AG09319 (cell line): Measurements from ENCODE around the gene ARL4D.
A peak's percentile ranks its signal among the peaks of the same experiment; 100 is the strongest.

Experiments used
- DNase-seq: peaks from one replicate; pipeline ENCODE4 v3.0.0-alpha.2; 2010; ENCODE audit warnings: low read depth; ENCODE audit errors: extremely low read depth
- CTCF ChIP-seq: IDR thresholded peaks from 2 replicates; pipeline ENCODE4 v1.5.1; 2011; ENCODE audit warnings: low read depth, mild to moderate bottlenecking, inconsistent platforms, low read length, moderate library complexity

ARL4D gene

GRCh38 chr17:43354371-43354770 is 44.4 kb upstream of the ARL4D start:
- TF ChIP-seq CTCF = no peak
- DNase-seq = no peak

- no peak for DNase-seq
- no peak for TF ChIP-seq CTCF
These were observed 42.3 kb upstream of the ARL4D start for GRCh38 chr17:43356450-43356849.

- TF ChIP-seq CTCF = no peak
- peak; percentile 74 for DNase-seq
These were observed 41.8 kb upstream of the ARL4D start for GRCh38 chr17:43356999-43357398.

- TF ChIP-seq CTCF = no peak
- DNase-seq = no peak
These were observed 39.2 kb upstream of the ARL4D start for GRCh38 chr17:43359469-43360110.

GRCh38 chr17:43360376-43360738 is 38.4 kb upstream of the ARL4D start:
- TF ChIP-seq CTCF = no peak
- DNase-seq = peak; percentile 57

- TF ChIP-seq CTCF = no peak
- peak; percentile 99 for DNase-seq
These were observed 37.9 kb upstream of the ARL4D start for GRCh38 chr17:43360739-43361505.

GRCh38 chr17:43363181-43363925 is 35.4 kb upstream of the ARL4D start:
- no peak for TF ChIP-seq CTCF
- no peak for DNase-seq
